ENCODE results near the gene FRMD8. TPM values are rescaled to one million over a fixed set of nuclear protein-coding genes. Genes with fewer than 3 reads are reported as not detected.

FRMD8 gene
- total and polyA plus RNA-seq, 2 donors (not counting 3 experiments of a cell fraction or from before 2014, with no cell fraction given) = 36.4 to 53.9 TPM

- H3K4me2 ChIP-seq (ENCODE audit: insufficient read depth, low read length) = no peak overlapping the region
- intact Hi-C loops (cut with micrococcal nuclease) (no loop called here), dilution Hi-C loops (cut with MboI; ENCODE audit: extremely low pct_ligation_motif_present, low sequenced_read_pairs) (no loop called here)
- no peak overlapping the region for H2AFZ ChIP-seq (ENCODE audit: low read depth, low read length)
- H3K4me1 ChIP-seq (ENCODE audit: control insufficient read depth, extremely low read depth, insufficient read depth, low read length) = peaks cover 9% of the 10 kb centered on the region
- TF ChIP-seq CTCF (IDR thresholded peaks at IDR 0.05; ENCODE audit: extremely low read depth in 1 of 2, insufficient read depth in 1 of 2, low read depth in 1 of 2, low read length in 2 of 2) = no peak
- TF ChIP-seq POLR2AphosphoS5 (IDR thresholded peaks at IDR 0.05; ENCODE audit: insufficient read depth, low read depth, low read length) = no peak
- TF ChIP-seq JUN (IDR thresholded peaks at IDR 0.05; ENCODE audit: borderline replicate concordance, insufficient read depth, insufficient read length, low read depth) = no peak
- TF ChIP-seq POLR2A (IDR thresholded peaks at IDR 0.05; ENCODE audit: low read depth, low read length) = no peak
- TF ChIP-seq FOS (IDR thresholded peaks at IDR 0.05; ENCODE audit: borderline replicate concordance, insufficient read depth, low read length) = no peak
- TF ChIP-seq MAX (IDR thresholded peaks at IDR 0.05; ENCODE audit: insufficient read depth, insufficient read length) = no peak
- TF ChIP-seq EZH2 (IDR thresholded peaks at IDR 0.05; ENCODE audit: borderline replicate concordance, low read depth, low read length, severe bottlenecking) = no peak
- no peak for TF ChIP-seq GATA2 (IDR thresholded peaks at IDR 0.05; ENCODE audit: insufficient read depth, insufficient read length, low read depth, low read length)
- H3K4me3 ChIP-seq (replicated peaks in 1 of 3; ENCODE audit: insufficient read depth in 1 of 3, low read depth in 1 of 3, low read length in 3 of 3) = no peak overlapping the region
- H3K9me1 ChIP-seq (replicated peaks; ENCODE audit: control insufficient read depth, extremely low read depth, insufficient read depth, low read length) = no peaks in the 10 kb centered on the region
- FAIRE-seq (no peak), DNase-seq (ENCODE audit: low read depth, low spot score) (no peak)
- no peaks in the 10 kb centered on the region for H3K9me3 ChIP-seq (replicated peaks; ENCODE audit: control insufficient read depth, insufficient read depth, low read length)
- no peaks in the 10 kb centered on the region for H3K27me3 ChIP-seq (ENCODE audit: control insufficient read depth in 2 of 2, insufficient read depth in 2 of 2, low read length in 2 of 2)
- POLR2A ChIA-PET = no interaction called here
- no TSS peak for BruUV-seq (replicated peaks)
- no peak overlapping the region for H3K9ac ChIP-seq (replicated peaks; ENCODE audit: extremely low read depth, insufficient read depth, low read length)
- CTCF ChIA-PET = interaction anchor here (1.4 kb wide), 1 partner anchor 136 kb away, joined by 4 read pairs; no protein-coding TSS in a partner anchor
- H3K79me2 ChIP-seq (ENCODE audit: control insufficient read depth, insufficient read depth, low read length) = no peaks in the 10 kb centered on the region
- no peak overlapping the region for H3K27ac ChIP-seq (ENCODE audit: insufficient read depth, low read depth, low read length)
- H4K20me1 ChIP-seq (replicated peaks; ENCODE audit: control insufficient read depth, extremely low read depth, insufficient read depth, low read length) = no peaks in the 10 kb centered on the region
- no peaks in the 10 kb centered on the region for H3K36me3 ChIP-seq (ENCODE audit: control insufficient read depth in 2 of 2, extremely low read depth in 1 of 2, insufficient read depth in 2 of 2, low read length in 2 of 2)
Measured at GRCh38 chr11:65375012-65375411, 11.4 kb upstream of the FRMD8 start.
